SK-N-SH (cell line): ENCODE data around the gene PCNX3. TPM values are rescaled to one million over a fixed set of nuclear protein-coding genes. Genes with fewer than 3 reads are reported as not detected.

Experiments used
- CTCF ChIA-PET: fragments of 300-600, 350-600 bp; formaldehyde crosslinking; extraction: SDS; loops from one replicate; lab custom pipeline; 2021; lab: Yijun Ruan, JAX
- POLR2A ChIA-PET: fragments of 350-600 bp; sonication (Branson Sonifier 250); formaldehyde crosslinking; extraction: SDS; loops from one replicate; lab custom pipeline; 2020; ENCODE audit warnings: antibody characterized with exemption, inconsistent platforms; lab: Yijun Ruan, JAX
- DNase-seq: peaks from one replicate; pipeline ENCODE4 v3.0.0; 2012
- H2AFZ ChIP-seq: fragments of 200-600 bp; sonication (generic); 2 replicates; pipeline ENCODE4 v1.8.1; 2016; ENCODE audit warnings: antibody characterized with exemption, mild to moderate bottlenecking, low read depth
- H3F3A ChIP-seq: fragments of 200-600 bp; sonication (generic); replicated peaks from 2 replicates; pipeline ENCODE3; 2016; ENCODE audit warnings: antibody characterized with exemption, mild to moderate bottlenecking; ENCODE audit not compliant: insufficient read depth
- H3K27ac ChIP-seq, 2 experiments: fragments of 200-500 bp in 1 of 2; fragments of 200-600 bp in 1 of 2; sonication (Bioruptor generic) in 1 of 2; sonication (generic), shearing (Covaris generic) in 1 of 2; 2 replicates each; pipeline versions ENCODE4 v1.5.1 to v1.6.1; 2014 to 2016; ENCODE audit warnings: low read depth in 2 of 2, inconsistent platforms in 1 of 2, low read length in 1 of 2, mild to moderate bottlenecking in 1 of 2, mixed read lengths in 1 of 2
- H3K27me3 ChIP-seq: fragments of 200-600 bp; sonication (generic), shearing (Covaris generic); 2 replicates; pipeline ENCODE4 v1.6.1; 2016; ENCODE audit warnings: mixed run types; ENCODE audit not compliant: insufficient read depth
- H3K36me3 ChIP-seq, 2 experiments: fragments of 200-500 bp in 1 of 2; fragments of 200-600 bp in 1 of 2; sonication (Bioruptor generic) in 1 of 2; sonication (generic) in 1 of 2; replicated peaks in 1 of 2; 2 replicates each; pipeline versions ENCODE3 to v1.5.1; 2014 to 2016; ENCODE audit warnings: low read length in 1 of 2, mild to moderate bottlenecking in 1 of 2; ENCODE audit not compliant: insufficient read depth in 2 of 2, control insufficient read depth in 1 of 2
- H3K4me1 ChIP-seq, 2 experiments: fragments of 200-500 bp in 1 of 2; fragments of 200-600 bp in 1 of 2; sonication (Bioruptor generic) in 1 of 2; sonication (generic), shearing (Covaris generic) in 1 of 2; 2 replicates each; pipeline versions ENCODE4 v1.5.1 to v1.6.1; 2014 to 2016; ENCODE audit warnings: low read depth in 1 of 2, low read length in 1 of 2, mixed run types in 1 of 2; ENCODE audit not compliant: insufficient read depth in 2 of 2, control insufficient read depth in 1 of 2
- H3K4me2 ChIP-seq: fragments of 200-600 bp; sonication (generic), shearing (Covaris generic); 2 replicates; pipeline ENCODE4 v1.6.1; 2017; ENCODE audit warnings: mixed run types
- H3K4me3 ChIP-seq, 2 experiments: fragments of 200-500 bp in 1 of 2; fragments of 200-600 bp in 1 of 2; sonication (Bioruptor generic) in 1 of 2; sonication (generic), shearing (Covaris generic) in 1 of 2; 2 replicates each; pipeline versions ENCODE4 v1.5.1 to v1.8.1; 2014 to 2016; ENCODE audit warnings: low read depth in 2 of 2, inconsistent platforms in 1 of 2, low read length in 1 of 2, mild to moderate bottlenecking in 1 of 2, mixed read lengths in 1 of 2, moderate library complexity in 1 of 2
- H3K79me2 ChIP-seq: fragments of 200-600 bp; sonication (generic); 2 replicates; pipeline ENCODE4 v1.8.1; 2017; ENCODE audit warnings: mild to moderate bottlenecking; ENCODE audit not compliant: insufficient read depth
- H3K9ac ChIP-seq: fragments of 200-600 bp; sonication (generic); 2 replicates; pipeline ENCODE4 v1.6.1; 2017; ENCODE audit warnings: mixed run types
- H3K9me2 ChIP-seq: fragments of 200-600 bp; sonication (generic); 2 replicates; pipeline ENCODE4 v1.6.1; 2017; ENCODE audit warnings: mixed run types
- H3K9me3 ChIP-seq: fragments of 200-600 bp; sonication (generic); 2 replicates; pipeline ENCODE4 v1.6.1; 2017; ENCODE audit warnings: mixed run types, mild to moderate bottlenecking, moderate library complexity
- H4K20me1 ChIP-seq: fragments of 200-600 bp; sonication (generic); 2 replicates; pipeline ENCODE4 v1.6.1; 2017; ENCODE audit warnings: mild to moderate bottlenecking, mixed run types; ENCODE audit not compliant: insufficient read depth
- CHD2 ChIP-seq: fragments of 150-350 bp; IDR thresholded peaks from 2 replicates; pipeline ENCODE4 v1.6.1; 2018; ENCODE audit warnings: low read length; ENCODE audit not compliant: partially characterized antibody
- CTCF ChIP-seq: fragments of 200-600 bp; sonication (generic); IDR thresholded peaks from 2 replicates; pipeline ENCODE4 v1.6.1; 2017; ENCODE audit warnings: antibody characterized with exemption, mild to moderate bottlenecking, moderate library complexity
- EP300 ChIP-seq, 2 experiments: IDR thresholded peaks; 2 replicates each; pipeline versions ENCODE4 v1.4.0 to v1.6.1; 2012; ENCODE audit warnings: borderline replicate concordance in 1 of 2, low read depth in 1 of 2, low read length in 1 of 2
- GATA2 ChIP-seq: sonication (generic); formaldehyde crosslinking; IDR thresholded peaks from 2 replicates; pipeline ENCODE4 v1.5.0; 2020; ENCODE audit warnings: mild to moderate bottlenecking, missing genetic modification reagents
- MAX ChIP-seq: IDR thresholded peaks from 2 replicates; pipeline ENCODE4 v1.4.0; 2012; ENCODE audit warnings: low read depth
- NFIC ChIP-seq: IDR thresholded peaks from 2 replicates; pipeline ENCODE4 v1.4.0; 2012; ENCODE audit warnings: borderline replicate concordance
- PBX3 ChIP-seq: IDR thresholded peaks from 2 replicates; pipeline ENCODE4; 2012
- RCOR1 ChIP-seq: fragments of 150-350 bp; IDR thresholded peaks from 2 replicates; pipeline ENCODE4 v1.6.1; 2017; ENCODE audit warnings: antibody characterized with exemption, low read length
- REST ChIP-seq: IDR thresholded peaks from 2 replicates; pipeline ENCODE4 v1.6.1; 2012; ENCODE audit warnings: mild to moderate bottlenecking, low read depth, low read length, moderate library complexity
- SMC3 ChIP-seq: IDR thresholded peaks from 2 replicates; pipeline ENCODE4 v1.6.1; 2012; ENCODE audit warnings: low read depth, low read length, improper control_type of control experiment
- TAF1 ChIP-seq: IDR thresholded peaks from 2 replicates; pipeline ENCODE4 v1.6.1; 2012; ENCODE audit warnings: low read depth, mild to moderate bottlenecking, low read length, moderate library complexity, borderline replicate concordance
- TCF12 ChIP-seq: IDR thresholded peaks from 2 replicates; pipeline ENCODE4 v1.4.0; 2012
- USF1 ChIP-seq: IDR thresholded peaks from 2 replicates; pipeline ENCODE4 v1.4.0; 2012; ENCODE audit warnings: low read depth, borderline replicate concordance
- YY1 ChIP-seq: IDR thresholded peaks from 2 replicates; pipeline ENCODE4 v1.4.0; 2012; ENCODE audit warnings: low read depth, mild to moderate bottlenecking
- ZBTB33 ChIP-seq: IDR thresholded peaks from 2 replicates; pipeline ENCODE4 v1.4.0; 2012; ENCODE audit warnings: low read depth, borderline replicate concordance
- WGBS: methylation state at CpG from one replicate; pipeline ENCODE4 v1.1.6; 2017; ENCODE audit warnings: low lambda C conversion rate; 5-methylcytosine and 5-hydroxymethylcytosine counted together
- polyA plus RNA-seq, 3 experiments: library from polyadenylated mRNA; depleted of rRNA; stranded (reverse); fragments of >200 nt; gene quantifications; 2 replicates each; pipeline ENCODE4 v1.2.3, GENCODE V29; 2012

Gene PCNX3
- polyA plus RNA-seq, 1 of the 3 experiments (the other 2 are of a cell fraction), result 33.7 TPM

- Histone ChIP-seq H4K20me1 (0 out of 2 replicates have a peak, but pooled peaks cover 7% of the 10 kb centered on the region), H3K4me1 (peaks cover 9% of the 10 kb centered on the region in 2 experiments; a peak in 3 of 4 replicates), H2AFZ (no peak overlapping the region), H3K9me3 (no peaks in the 10 kb centered on the region), H3K4me3 (peak overlapping the region; percentile 83 to 90), H3K36me3 (peaks cover 41 to 42% of the 10 kb centered on the region in 2 experiments), H3K79me2 (peaks cover 44% of the 10 kb centered on the region), H3K9me2 (no peaks in the 10 kb centered on the region), H3K27ac (peak overlapping the region; percentile 95 to 97; a peak in 3 of 4 replicates), H3K27me3 (no peaks in the 10 kb centered on the region), H3K9ac (peak overlapping the region; percentile 95), H3K4me2 (peak overlapping the region; percentile 98), H3F3A (peaks cover 16% of the 10 kb centered on the region)
- WGBS, result 32% methylated on average over 14 of the region's 25 CpGs
- ChIA-PET POLR2A (no interaction called here), CTCF (interaction anchor here (1.1 to 2.3 kb wide), 3 partner anchors 8 to 326 kb away, joined by 3 to 13 read pairs (median 6); no protein-coding TSS in a partner anchor)
- DNase-seq, result no peak
- no peak for TF ChIP-seq YY1
- no peak for TF ChIP-seq PBX3
- no peak for TF ChIP-seq NFIC
- TF ChIP-seq TAF1, result no peak
- no peak for TF ChIP-seq EP300 (IDR thresholded peaks at IDR 0.05; ENCODE audit: borderline replicate concordance in 1 of 2, low read depth in 1 of 2, low read length in 1 of 2)
- no peak for TF ChIP-seq CHD2
- no peak for TF ChIP-seq TCF12
- no peak for TF ChIP-seq REST
Measured at GRCh38 chr11:65661599-65662246, 46.1 kb downstream of the PCNX3 start.

GRCh38 chr11:65662247-65662798 is 46.7 kb downstream of the PCNX3 start:
- Histone ChIP-seq H3K4me3 (peak overlapping the region; percentile 83 to 90), H3K4me2 (peak overlapping the region; percentile 98), H4K20me1 (0 out of 2 replicates have a peak, but pooled peaks cover 7% of the 10 kb centered on the region), H3K27ac (peak overlapping the region; percentile 95 to 97), H3K36me3 (peaks cover 36 to 38% of the 10 kb centered on the region in 2 experiments), H2AFZ (no peak overlapping the region), H3K9me2 (no peaks in the 10 kb centered on the region), H3K9ac (peak overlapping the region; percentile 95), H3K9me3 (no peaks in the 10 kb centered on the region), H3K27me3 (no peaks in the 10 kb centered on the region), H3F3A (peaks cover 16% of the 10 kb centered on the region), H3K4me1 (peaks cover 9% of the 10 kb centered on the region in 2 experiments; a peak in 3 of 4 replicates), H3K79me2 (peaks cover 42% of the 10 kb centered on the region)
- no peak for DNase-seq
- ChIA-PET CTCF (interaction anchor here (0.8 to 2.3 kb wide), 10 partner anchors 9 to 326 kb away, joined by 3 to 13 read pairs (median 4); partner anchors contain the start of genes CCDC85B, KAT5 and SIPA1), POLR2A (interaction anchor here (0.9 to 2.0 kb wide), 5 partner anchors 9 to 228 kb away, joined by 3 to 24 read pairs (median 4); partner anchors contain the start of genes CCDC85B, KAT5, RNASEH2C and SIPA1)
- WGBS, result 1% methylated on average over 11 of the region's 29 CpGs
- TF ChIP-seq YY1, result no peak
- no peak for TF ChIP-seq CTCF
- TF ChIP-seq MAX, result no peak
- TF ChIP-seq SMC3, result no peak
- TF ChIP-seq NFIC, result no peak
- no peak for TF ChIP-seq ZBTB33
- TF ChIP-seq RCOR1, result no peak
- no peak for TF ChIP-seq GATA2 (CRISPR knock-in tag)
- no peak for TF ChIP-seq USF1
